ENCODE measurements around the gene ABCB8.

ABCB8 gene

DNA sequence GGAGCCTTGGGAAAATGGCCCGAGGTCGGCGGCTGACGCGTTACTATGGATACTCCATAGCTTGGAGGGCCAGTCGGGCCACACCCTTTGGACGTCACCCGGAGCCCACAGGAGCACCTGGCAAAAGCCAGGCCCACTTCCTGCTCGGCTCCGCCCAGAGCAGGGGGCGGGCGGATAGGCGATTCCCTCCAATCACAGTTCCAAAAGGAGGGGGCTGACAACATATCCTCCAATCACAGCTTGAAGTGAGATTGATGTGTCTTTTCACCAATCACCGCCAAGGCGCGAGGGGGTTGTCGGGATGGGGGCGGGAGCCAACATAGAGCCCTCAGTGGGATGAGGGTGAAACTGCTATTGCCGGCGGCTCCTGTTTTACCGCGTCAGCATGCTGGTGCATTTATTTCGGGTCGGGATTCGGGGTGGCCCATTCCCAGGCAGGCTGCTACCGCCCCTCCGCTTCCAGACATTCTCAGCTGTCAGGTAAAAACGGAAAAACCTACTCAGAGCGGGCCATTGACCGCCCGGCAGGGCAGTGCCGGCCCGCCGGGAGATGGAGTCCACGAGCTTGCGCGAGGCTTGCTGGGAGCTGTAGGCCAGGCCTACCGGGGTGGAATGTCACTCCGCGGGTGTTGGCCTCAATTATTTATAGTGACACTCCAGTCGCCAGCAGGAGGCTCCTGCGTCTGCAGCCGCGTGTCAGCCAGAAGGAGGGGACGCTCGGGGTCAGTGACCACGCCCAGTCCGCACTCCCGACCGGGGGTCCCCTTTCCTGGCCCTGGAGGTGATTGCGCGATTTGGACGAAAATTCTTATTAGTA lies at the start of gene ABCB8:
TSS of gene ABCB8 (plus strand) at position 320 of the 817 bp plus-strand sequence. CDS start at position 386, 66 bp downstream.
- peak; percentile 99 for DNase-seq

DNA sequence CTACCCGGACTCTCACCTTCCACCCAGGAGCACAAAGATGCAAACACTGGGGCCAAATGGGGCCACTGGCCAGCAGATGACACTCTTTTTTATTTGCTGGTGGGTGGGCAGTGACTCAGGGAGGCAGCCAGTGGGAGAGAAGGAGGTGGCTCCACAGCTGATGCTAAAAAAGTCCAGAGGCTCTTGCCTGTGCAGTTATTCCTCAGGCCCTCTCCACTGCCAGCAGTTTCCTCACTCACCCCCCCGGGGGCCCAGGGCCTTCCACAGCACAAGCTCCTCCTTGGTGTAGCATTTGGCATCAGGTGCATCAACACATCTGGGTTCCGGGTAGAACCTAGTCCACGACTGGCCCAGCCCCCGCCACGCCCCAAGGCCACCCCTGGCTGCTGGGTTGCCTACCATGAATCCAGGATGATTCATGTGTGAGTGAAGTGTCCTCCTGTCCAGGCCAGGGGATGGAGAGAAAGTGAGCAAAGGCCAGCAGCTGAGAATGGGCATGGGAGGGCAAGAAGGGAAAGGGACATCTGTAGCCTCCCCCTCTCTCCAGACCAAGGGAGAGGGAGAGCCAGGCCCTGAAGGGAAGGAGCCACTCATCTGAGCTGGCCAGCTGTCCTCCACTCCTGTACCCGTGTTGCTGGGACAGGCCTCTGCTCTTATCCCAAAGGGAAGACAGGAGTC lies 48.4 kb upstream of the ABCB8 start:
- no peak for DNase-seq

DNA sequence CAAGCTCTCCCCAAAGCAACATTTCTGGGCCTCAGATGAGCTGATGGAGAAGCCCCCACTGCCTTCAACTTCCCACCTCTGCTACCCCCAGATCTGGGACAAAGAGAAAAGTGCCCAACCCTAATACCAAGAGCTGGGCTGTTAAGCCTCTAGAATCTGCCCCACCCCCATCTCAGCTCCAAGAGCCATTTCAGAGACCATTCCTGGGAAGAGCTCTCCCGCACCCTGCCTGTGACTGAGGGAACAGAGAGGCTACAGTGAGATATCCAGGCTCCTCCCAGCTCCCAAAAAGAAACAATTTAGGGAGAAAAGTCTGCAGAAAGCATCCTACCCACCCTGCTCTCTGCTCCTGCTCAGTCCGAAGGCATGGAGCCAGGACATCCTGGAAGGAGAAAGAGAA lies 47.6 kb upstream of the ABCB8 start:
- no peak for DNase-seq

DNA sequence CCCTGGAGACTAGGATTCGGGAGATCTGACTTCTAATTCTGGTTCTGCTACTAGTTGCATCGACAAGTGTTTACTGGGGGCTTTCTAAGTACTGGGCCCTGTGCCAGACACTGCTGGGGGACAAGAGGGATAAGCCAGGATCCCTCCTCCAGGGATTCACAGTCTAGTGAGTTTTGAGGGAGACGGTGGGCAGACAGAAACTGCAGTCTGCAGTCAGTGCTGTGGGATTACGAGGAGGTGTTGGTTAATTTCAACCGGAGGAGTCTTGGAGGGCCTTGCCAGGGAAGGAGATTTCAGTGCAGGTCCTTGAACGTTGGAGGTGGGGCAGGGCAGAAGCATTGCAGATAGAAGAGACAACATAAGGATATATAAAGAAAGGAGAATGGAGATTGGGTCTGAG lies 46.6 kb upstream of the ABCB8 start:
- DNase-seq, result no peak

DNA sequence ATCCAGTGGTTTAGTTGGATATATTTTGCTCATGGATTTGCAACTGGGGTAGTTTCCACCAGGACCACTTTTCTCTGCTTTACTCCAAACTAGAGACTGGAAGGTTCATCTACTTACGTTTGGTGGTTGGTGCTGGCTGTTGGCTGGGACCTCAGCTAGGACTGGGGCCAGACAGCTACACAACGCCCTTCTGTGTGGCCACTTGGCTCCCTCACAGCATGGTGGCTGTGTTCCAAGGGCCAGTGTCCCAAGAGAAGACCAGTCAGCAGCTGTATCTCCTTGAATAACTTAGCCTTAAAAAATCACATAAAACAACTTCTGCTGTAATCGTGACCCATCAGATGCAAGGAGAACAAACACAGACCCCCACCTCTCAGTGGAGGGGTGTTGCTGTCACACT lies 45.9 kb upstream of the ABCB8 start:
- DNase-seq, result no peak

DNA sequence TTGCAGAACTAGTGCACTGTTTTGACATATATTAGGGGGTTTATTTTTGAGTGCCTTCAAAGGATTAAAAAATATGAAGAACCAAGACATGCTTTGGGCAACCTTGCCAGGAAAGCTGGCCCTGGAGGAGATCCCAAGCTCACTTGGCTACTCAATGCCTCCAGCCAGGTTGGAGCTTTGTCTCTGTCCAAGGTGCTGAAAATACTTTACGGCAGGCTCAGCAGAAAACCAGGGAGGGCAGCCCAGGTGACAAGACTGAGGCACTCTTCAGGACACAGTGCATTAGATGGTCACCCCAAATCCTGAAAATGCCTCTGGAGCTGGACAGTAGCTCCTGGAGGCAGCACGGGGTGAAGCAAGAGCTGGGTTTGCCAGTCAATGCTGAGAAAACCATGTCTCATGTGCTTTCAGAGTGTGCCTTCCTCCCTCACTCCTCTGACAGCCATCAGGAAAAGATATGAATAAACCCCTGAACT lies 44.3 kb upstream of the ABCB8 start:
- DNase-seq, result peak; percentile 71

DNA sequence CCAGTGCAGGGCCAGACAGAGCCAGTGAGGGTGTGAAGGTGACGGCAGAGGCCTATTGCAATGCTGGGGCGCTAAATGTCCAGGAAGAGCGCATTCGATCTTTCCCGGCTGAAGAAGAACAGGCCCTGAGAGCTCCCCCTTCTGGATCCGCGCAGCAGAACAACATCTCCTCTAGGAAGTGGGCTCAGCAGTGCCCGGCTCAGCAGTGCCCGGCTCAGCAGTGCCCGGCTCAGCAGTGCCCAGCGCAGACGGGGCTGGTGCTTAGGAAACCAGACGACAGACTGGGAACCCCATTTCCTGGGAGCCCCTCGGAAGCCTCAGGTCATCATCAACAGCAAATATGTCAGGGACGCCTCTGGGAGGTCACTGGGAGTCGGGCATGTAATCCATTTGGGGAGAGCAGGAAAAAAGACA lies 42.1 kb upstream of the ABCB8 start:
- peak; percentile 86 for DNase-seq

DNA sequence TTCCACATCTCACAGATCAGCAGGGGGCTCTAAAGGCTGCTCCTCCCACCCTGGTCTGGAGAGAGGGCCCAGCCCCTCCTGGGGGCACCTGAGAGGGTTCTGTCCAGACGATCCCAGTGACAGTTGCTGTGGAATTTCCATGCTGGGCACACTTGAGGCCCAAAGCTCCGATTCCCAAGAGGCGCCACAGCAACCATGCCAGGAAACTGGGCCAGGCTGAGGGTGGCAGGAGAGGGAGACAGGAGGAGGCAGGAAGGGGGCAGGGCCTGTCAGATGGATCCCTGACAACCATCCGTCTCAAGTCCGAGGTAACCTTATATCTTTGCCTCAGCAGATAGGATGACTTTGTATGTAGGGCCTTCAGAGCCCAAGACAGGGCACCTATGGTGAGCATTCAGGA lies 41.7 kb upstream of the ABCB8 start:
- DNase-seq, result no peak

DNA sequence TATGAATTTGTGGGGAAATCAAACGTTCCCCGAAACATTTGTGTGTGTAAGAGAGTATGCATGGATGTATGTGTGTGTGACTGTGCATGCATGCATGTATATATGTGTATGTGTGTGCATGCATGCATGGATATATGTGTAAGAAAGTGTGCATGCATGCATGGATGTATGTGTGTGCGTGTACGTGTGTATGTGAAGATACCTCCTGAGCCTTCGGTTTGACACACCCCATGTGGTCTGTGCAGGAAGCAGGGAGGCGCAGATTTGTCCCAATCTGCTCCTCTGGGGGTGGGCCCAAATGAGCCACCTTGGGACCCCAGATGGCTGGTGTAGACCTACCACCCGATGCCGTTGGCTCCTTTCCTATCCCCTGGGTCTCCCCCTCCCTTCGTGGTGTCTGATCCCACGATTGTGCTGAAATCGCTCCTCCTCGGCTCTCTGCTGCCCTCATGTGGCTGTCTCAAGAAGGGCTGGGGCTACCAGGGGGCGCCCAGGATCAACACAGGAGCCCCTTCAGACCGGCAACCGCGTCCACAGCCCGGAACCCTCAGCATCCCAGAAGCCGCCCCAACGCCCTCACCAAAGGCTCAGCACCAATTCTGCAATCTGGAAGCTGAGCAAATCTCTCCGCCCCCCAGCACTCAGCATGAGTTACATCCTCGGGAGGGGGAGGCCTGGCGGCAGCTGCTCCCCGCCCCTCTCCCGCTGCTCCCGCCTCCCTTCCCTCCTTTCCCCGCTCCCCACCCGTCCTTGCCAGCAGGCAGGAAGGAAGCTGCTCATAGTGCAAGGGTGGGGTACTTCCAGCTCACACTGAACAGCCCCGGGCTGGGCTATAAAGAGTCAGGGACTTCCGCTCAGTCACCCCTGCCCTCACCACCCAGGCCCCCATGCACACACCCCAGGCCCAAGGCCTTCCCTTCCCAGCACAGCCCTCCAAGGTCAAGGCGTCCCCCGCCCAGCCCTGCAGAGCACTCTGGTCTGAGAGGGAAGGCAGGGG lies 39.7 kb upstream of the ABCB8 start:
- DNase-seq, result peak; percentile 79

DNA sequence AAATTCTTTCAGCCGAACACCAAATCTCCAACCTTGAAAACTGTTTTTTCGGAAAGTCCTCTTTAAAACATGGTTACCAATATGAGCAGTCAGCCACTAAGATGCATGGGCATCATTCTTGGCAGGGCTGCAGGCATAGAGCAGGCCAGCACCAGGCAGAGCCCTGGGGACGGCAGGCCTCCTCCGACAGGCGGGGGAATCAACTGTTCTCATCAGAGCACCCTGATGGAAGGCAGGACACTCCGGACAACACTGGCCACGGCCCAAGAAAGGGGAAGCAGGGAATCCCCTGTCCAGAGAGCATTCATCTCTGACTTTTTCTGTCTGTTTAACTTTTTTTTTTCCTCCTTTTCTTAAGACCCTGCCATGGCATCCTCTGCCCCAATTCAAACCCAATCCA lies 38.8 kb upstream of the ABCB8 start:
- no peak for DNase-seq

DNA sequence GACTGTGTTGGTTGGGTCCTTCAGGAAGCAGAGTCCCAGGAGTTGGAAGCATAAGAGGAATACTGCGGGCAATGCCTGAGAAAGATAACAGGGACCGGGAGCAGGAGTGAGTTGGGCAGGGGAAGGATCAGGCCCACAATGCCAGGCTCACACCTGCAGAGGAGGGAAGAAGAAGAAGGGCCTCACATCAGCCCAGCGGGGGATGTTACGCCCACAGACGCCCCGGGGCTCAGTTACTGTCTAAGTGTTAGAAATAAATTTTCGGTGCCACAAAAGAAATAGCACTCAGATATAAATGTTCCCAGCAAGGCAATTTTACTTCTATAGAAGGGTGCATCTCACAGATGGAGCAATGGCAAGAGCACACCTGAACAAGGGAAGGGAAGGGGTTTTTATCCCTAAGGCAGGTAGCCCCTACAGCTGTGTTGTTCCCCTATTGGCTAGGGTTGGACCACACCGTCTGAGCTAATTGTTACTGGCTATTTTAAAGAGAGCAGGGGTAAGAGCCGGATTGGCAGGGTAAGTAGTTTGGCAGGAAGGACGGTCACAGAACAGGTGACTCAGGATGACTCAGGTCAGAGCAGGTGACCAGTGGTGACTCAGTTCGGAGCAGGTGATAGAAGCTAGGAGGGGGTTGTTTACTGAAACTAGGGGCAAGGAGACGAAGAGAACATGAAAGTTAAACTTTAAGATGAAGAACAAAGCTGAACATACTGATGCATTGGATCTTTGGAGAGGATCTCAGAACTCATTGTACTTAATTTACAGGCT lies 37.6 kb upstream of the ABCB8 start, which contains the start of gene NOS3:
TSS of gene NOS3 (plus strand) at position 602 of the 771 bp plus-strand sequence. CDS start 2,787 bp downstream, outside the sequence.
- peak; percentile 44 for DNase-seq

DNA sequence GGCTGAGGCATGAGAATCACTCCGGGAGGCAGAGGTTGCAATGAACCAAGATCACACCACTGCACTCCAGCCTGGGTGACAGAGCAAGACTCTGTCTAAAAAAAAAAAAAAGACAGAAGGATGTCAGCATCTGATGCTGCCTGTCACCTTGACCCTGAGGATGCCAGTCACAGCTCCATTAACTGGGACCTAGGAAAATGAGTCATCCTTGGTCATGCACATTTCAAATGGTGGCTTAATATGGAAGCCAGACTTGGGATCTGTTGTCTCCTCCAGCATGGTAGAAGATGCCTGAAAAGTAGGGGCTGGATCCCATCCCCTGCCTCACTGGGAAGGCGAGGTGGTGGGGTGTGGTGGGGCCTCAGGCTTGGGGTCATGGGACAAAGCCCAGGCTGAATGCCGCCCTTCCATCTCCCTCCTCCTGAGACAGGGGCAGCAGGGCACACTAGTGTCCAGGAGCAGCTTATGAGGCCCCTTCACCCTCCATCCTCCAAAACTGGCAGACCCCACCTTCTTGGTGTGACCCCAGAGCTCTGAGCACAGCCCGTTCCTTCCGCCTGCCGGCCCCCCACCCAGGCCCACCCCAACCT lies 36.1 kb upstream of the ABCB8 start:
- DNase-seq, result no peak

DNA sequence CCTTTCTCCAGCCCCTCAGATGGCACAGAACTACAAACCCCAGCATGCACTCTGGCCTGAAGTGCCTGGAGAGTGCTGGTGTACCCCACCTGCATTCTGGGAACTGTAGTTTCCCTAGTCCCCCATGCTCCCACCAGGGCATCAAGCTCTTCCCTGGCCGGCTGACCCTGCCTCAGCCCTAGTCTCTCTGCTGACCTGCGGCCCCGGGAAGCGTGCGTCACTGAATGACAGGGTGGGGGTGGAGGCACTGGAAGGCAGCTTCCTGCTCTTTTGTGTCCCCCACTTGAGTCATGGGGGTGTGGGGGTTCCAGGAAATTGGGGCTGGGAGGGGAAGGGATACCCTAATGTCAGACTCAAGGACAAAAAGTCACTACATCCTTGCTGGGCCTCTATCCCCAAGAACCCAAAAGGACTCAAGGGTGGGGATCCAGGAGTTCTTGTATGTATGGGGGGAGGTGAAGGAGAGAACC lies 35.4 kb upstream of the ABCB8 start:
- peak; percentile 80 for DNase-seq

DNA sequence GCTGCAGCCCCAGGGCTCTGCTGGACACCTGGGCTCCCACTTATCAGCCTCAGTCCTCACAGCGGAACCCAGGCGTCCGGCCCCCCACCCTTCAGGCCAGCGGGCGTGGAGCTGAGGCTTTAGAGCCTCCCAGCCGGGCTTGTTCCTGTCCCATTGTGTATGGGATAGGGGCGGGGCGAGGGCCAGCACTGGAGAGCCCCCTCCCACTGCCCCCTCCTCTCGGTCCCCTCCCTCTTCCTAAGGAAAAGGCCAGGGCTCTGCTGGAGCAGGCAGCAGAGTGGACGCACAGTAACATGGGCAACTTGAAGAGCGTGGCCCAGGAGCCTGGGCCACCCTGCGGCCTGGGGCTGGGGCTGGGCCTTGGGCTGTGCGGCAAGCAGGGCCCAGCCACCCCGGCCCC lies 34.7 kb upstream of the ABCB8 start:
- DNase-seq, result no peak

DNA sequence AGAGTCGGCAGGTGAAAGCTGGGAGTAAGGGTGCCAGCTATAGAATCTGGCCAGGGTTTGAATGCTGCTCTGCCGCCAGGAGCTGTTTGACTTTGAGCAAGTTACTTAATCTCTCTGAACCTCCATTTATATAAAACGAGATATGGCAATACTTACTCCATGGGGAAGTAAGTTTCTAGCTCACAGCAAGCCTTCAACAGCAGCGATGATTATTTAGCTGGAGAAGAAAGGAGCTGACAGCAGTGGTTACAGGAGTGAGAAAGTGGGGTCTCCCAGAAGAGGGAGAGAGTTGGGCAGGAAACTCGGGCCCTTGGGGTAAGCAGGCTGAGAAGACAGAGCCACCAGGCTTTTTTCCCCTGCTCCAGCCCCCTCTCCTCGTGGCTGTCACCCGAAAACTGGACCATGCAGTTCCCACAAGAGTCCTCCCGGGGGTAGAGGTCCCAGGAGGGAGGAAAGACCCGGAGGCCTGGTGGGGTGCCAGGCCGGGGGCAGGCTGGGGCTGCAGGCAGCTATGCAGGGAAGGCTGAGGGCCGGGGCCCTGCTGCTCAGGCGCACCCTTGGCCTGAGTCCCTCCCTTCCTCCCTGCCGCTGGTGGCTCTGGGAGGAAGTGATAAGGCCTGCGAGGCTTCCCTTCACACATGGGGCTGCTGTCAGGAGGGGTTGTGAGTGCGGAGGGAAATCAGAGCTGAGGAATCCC lies 34.0 kb upstream of the ABCB8 start:
- peak; percentile 97 for DNase-seq

DNA sequence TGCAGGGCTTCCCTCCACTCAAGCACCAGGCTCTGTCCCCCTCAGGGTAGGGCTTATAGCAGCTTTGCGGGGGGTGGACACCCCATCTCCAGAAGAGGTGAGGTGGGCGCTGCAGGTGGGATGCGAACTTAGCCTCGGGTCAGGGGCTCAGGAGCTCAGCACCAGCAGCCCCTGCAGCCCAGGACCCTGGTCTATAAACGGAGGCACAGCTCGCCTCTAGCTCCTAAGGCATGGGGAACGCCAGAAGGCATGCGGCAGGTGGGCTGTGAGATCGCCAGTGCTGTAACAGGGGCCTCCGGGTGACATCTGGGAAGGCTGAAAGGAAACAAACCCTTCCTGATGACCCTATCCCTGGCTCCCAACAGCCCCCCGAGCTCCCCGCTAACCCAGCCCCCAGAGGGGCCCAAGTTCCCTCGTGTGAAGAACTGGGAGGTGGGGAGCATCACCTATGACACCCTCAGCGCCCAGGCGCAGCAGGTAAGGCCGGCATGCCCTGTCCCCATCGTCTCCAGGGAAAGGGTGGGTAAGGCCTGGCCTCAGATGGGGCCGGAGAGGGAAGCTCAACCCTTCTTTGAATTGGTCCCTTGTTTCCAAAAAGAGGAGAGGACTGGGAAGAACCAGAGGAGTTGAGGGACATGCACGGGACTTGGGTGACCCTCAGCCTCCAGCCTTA lies 33.3 kb upstream of the ABCB8 start:
- DNase-seq, result no peak

DNA sequence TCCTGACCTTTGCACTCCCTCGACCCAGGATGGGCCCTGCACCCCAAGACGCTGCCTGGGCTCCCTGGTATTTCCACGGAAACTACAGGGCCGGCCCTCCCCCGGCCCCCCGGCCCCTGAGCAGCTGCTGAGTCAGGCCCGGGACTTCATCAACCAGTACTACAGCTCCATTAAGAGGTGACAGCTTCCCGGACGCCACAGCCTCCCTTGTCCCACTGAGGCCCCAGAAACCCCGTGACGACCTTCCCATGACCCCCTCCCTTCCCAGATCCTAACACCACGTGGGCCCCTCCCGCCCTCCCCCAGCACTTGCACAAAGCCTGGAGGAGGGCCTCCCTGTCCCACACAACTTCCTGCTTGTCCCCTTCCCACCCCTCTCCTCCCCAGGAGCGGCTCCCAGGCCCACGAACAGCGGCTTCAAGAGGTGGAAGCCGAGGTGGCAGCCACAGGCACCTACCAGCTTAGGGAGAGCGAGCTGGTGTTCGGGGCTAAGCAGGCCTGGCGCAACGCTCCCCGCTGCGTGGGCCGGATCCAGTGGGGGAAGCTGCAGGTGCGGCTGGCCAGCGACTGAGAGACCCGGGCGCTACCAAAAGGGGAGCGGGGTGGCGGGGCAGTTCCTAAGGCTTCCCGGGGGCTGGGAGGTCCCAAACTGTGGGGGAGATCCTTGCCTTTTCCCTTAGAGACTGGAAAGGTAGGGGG lies 31.7 kb upstream of the ABCB8 start:
- DNase-seq, result no peak

DNA sequence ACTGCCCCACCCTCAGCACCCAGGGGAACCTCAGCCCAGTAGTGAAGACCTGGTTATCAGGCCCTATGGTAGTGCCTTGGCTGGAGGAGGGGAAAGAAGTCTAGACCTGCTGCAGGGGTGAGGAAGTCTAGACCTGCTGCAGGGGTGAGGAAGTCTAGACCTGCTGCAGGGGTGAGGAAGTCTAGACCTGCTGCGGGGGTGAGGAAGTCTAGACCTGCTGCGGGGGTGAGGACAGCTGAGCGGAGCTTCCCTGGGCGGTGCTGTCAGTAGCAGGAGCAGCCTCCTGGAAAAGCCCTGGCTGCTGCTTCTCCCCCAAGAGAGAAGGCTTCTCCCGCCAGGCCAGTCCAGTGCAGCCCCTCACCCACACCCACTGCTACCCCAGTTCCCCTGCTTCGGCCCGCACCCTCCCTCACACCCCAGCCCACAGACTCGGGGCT lies 31.2 kb upstream of the ABCB8 start:
- no peak for DNase-seq

DNA sequence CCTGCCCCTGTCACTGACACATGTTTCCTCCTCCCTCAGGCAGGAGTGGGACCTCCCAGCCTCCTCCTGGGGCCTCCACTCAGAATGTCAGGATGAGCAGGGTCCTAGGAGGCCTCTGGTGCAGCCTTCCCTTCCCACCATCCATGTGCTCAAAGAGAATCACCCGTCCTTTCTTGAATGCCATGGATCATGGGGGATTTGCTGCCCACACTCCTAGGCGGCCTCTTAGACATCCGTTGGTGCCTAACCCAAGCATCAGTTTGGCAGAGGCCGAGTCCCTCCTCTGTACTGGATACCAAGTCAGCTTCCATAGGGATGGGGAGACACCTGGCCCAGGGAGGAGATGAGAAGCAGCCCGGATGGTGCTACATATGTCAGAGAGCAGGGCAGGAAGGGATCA lies 30.4 kb upstream of the ABCB8 start:
- no peak for DNase-seq

DNA sequence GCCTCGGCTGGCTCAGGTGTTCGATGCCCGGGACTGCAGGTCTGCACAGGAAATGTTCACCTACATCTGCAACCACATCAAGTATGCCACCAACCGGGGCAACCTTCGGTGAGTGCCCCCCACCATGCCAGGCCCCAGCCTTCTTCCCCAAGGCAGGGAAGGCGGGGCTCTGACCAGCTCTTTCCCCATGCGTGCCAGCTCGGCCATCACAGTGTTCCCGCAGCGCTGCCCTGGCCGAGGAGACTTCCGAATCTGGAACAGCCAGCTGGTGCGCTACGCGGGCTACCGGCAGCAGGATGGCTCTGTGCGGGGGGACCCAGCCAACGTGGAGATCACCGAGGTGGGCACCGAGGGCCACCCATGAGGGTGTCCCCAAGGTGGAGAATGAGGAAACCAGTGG lies 29.9 kb upstream of the ABCB8 start:
- DNase-seq, result no peak

All from hematopoietic multipotent progenitor cell treated with erythropoietin and hydrocortisone succinate and interleukin-3 and kit ligand, for 4 days (in vitro differentiated cells).